HG03139 (cell line): ENCODE measurements around the gene RPS8.
A peak's percentile ranks its signal among the peaks of the same experiment; 100 is the strongest.
"Not testable (repeated sequence)": the region's sequence is repeated elsewhere in the genome, so short reads cannot be mapped to it uniquely, and the experiment has no call there.

ENCODE experiments used
- ATAC-seq: cut with Tn5 transposase; IDR thresholded peaks from one replicate; pipeline ENCODE4 v1.9.1; 2021; ENCODE audit not compliant: unreplicated experiment

RPS8 gene

GRCh38 chr1:44802306-44803061 lies 27.1 kb downstream of the RPS8 start:
- no peak for ATAC-seq

- no peak for ATAC-seq
Observed at GRCh38 chr1:44803062-44803311, 27.6 kb downstream of the RPS8 start.

- ATAC-seq = no peak
Observed at GRCh38 chr1:44803312-44804095, 28.2 kb downstream of the RPS8 start.

GRCh38 chr1:44805311-44806024 lies 30.1 kb downstream of the RPS8 start:
- no peak for ATAC-seq

GRCh38 chr1:44806025-44806703 lies 30.8 kb downstream of the RPS8 start:
- ATAC-seq = no peak

- ATAC-seq = no peak
Observed at GRCh38 chr1:44806704-44807363, 31.5 kb downstream of the RPS8 start, which contains the start of gene DYNLT4. Gene DYNLT4, minus strand, starts transcription at chr1:44807351. Its CDS starts 683 bp downstream, at chr1:44806668.

GRCh38 chr1:44807364-44808062 lies 32.2 kb downstream of the RPS8 start:
- ATAC-seq = no peak

GRCh38 chr1:44808063-44808937 lies 33.0 kb downstream of the RPS8 start, which contains the start of gene BTBD19:
Gene BTBD19, plus strand, starts transcription at chr1:44808523. Its CDS starts 298 bp downstream, at chr1:44808821.
- ATAC-seq = no peak

GRCh38 chr1:44808938-44809917 lies 33.9 kb downstream of the RPS8 start:
- ATAC-seq = peak; percentile 38

- no peak for ATAC-seq
Observed at GRCh38 chr1:44810101-44810761, 34.9 kb downstream of the RPS8 start.

GRCh38 chr1:44810762-44811105 lies 35.4 kb downstream of the RPS8 start:
- ATAC-seq = not testable (repeated sequence)

- ATAC-seq = no peak
Observed at GRCh38 chr1:44811234-44811633, 35.9 kb downstream of the RPS8 start.

GRCh38 chr1:44812822-44813543 lies 37.6 kb downstream of the RPS8 start:
- no peak for ATAC-seq

GRCh38 chr1:44815926-44816325 lies 40.6 kb downstream of the RPS8 start:
- ATAC-seq = not testable (repeated sequence)

- no peak for ATAC-seq
Observed at GRCh38 chr1:44817307-44817706, 42.0 kb downstream of the RPS8 start.

- ATAC-seq = no peak
Observed at GRCh38 chr1:44817771-44818495, 42.6 kb downstream of the RPS8 start.
